ENCODE measurements around the gene RAD50.
"Not testable (repeated sequence)": the region's sequence is repeated elsewhere in the genome, so short reads cannot be mapped to it uniquely, and the experiment has no call there.

Gene RAD50

DNA sequence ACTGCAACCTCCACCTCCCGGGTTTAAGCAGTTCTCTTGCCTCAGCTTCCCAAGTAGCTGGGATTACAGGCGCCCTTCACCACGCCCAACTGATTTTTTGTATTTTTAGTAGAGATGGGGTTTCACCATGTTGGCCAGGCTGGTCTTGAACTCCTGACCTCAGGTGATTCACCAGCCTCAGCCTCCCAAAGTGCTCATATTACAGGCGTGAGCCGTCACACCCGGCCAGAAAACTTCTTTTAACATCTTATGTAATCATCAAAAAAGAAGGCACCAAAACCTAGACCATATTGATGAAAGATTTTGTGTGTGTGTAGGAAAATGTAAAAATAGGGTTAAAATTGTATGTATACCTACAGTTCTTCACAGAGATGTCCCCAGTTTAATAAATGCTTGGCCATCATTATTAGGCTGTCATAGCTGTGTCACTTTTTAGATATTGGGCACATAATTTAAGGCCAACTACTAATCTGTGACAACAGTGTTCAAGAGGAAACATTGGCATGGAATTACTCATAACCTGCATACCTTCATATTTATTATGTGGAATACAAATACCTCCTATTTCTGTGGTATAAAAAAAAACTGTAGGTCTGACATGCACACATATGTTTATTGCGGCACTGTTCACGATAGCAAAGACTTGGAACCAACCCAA, 44.4 kb downstream of the RAD50 start:
- Histone ChIP-seq H3K4me1 (ENCODE audit: insufficient read depth, low read length) (no peaks in the 10 kb centered on the region), H3K27me3 (ENCODE audit: insufficient read depth, low read length) (no peaks in the 10 kb centered on the region), H3K27ac (ENCODE audit: low read depth, low read length) (no peak overlapping the region), H3K4me3 (ENCODE audit: low read length) (no peak overlapping the region), H3K9ac (ENCODE audit: low read depth, low read length) (no peak overlapping the region), H3K9me3 (ENCODE audit: insufficient read depth, low read depth, low read length) (no peaks in the 10 kb centered on the region), H3K36me3 (ENCODE audit: insufficient read depth, low read length) (peaks cover 77% of the 10 kb centered on the region)
- 95% methylated on average over 8 of the region's 8 CpGs for WGBS

DNA sequence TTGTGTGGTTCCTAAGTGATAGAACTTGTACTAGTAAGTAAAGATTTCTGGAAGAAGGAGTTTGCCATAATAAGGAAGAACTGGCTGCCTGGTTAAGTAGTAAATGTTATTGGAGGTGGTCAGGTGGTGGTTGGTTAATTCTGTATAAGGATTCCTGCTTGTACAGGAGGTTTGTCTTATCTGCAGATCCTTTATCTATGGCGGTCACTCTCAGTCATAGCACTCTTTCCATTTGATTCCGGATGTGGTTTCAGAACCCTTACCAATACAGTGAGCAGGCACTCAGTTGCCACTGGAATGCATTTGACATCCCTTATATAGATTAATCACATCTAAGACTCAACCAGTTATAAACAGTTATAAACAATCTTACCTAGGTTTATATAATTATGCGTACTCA, 50.3 kb downstream of the RAD50 start:
- Histone ChIP-seq H3K4me3 (ENCODE audit: low read length) (no peak overlapping the region), H3K9ac (ENCODE audit: low read depth, low read length) (no peak overlapping the region), H3K9me3 (ENCODE audit: insufficient read depth, low read depth, low read length) (0 out of 2 replicates have a peak, but pooled peaks cover 5% of the 10 kb centered on the region), H3K27ac (ENCODE audit: low read depth, low read length) (no peak overlapping the region), H3K27me3 (ENCODE audit: insufficient read depth, low read length) (no peaks in the 10 kb centered on the region), H3K36me3 (ENCODE audit: insufficient read depth, low read length) (peaks cover 80% of the 10 kb centered on the region), H3K4me1 (ENCODE audit: insufficient read depth, low read length) (no peaks in the 10 kb centered on the region)
- 91% methylated on average over 2 of the region's 3 CpGs for WGBS

DNA sequence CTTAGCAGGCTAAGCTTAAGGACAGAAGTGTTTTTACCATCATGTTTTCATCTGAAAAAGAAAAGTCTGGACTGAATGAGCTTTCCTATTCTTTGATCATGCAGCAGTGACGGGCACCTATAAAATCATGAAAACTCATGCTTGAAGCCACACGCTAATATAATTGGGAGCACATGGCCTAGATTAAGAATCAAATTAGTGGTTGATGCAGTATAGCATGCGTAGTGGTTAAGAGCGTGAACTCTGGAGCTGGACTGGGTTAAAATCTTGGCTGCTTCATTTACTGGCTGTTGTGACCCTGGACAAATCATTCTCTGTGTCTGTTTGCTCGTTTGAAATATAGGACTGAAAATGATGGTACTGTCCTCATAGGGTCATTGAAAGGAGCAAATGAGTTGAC, 51.3 kb downstream of the RAD50 start:
- Histone ChIP-seq H3K36me3 (ENCODE audit: insufficient read depth, low read length) (peaks cover 77% of the 10 kb centered on the region), H3K4me1 (ENCODE audit: insufficient read depth, low read length) (no peaks in the 10 kb centered on the region), H3K9me3 (ENCODE audit: insufficient read depth, low read depth, low read length) (0 out of 2 replicates have a peak, but pooled peaks cover 5% of the 10 kb centered on the region), H3K4me3 (ENCODE audit: low read length) (no peak overlapping the region), H3K9ac (ENCODE audit: low read depth, low read length) (no peak overlapping the region), H3K27me3 (ENCODE audit: insufficient read depth, low read length) (no peaks in the 10 kb centered on the region), H3K27ac (ENCODE audit: low read depth, low read length) (no peak overlapping the region)
- 83% methylated on average over 5 of the region's 5 CpGs for WGBS

DNA sequence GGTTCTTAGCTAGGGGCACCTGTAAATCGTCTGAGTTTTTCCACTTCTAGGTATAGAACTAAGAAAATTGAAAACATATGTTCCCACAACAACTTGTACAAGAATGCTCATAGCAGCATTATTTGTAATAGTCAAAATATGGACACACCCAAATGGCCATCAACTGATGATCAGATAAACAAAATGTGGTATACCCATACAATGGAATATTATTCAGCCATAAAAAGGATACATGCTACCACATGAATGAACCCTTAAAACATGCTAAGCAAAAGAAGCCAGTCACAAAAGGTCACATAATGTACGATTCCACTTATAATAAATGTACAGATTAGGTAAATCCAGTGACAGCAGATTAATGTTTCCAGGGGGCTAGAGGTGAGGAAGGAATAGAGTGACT, 55.2 kb downstream of the RAD50 start:
- Histone ChIP-seq H3K27ac (ENCODE audit: low read depth, low read length) (no peak overlapping the region), H3K27me3 (ENCODE audit: insufficient read depth, low read length) (no peaks in the 10 kb centered on the region), H3K4me3 (ENCODE audit: low read length) (no peak overlapping the region), H3K9ac (ENCODE audit: low read depth, low read length) (no peak overlapping the region), H3K4me1 (ENCODE audit: insufficient read depth, low read length) (no peaks in the 10 kb centered on the region), H3K9me3 (ENCODE audit: insufficient read depth, low read depth, low read length) (0 out of 2 replicates have a peak, but pooled peaks cover 5% of the 10 kb centered on the region), H3K36me3 (ENCODE audit: insufficient read depth, low read length) (peaks cover 86% of the 10 kb centered on the region)
- 88% methylated on average over 2 of the region's 2 CpGs for WGBS

DNA sequence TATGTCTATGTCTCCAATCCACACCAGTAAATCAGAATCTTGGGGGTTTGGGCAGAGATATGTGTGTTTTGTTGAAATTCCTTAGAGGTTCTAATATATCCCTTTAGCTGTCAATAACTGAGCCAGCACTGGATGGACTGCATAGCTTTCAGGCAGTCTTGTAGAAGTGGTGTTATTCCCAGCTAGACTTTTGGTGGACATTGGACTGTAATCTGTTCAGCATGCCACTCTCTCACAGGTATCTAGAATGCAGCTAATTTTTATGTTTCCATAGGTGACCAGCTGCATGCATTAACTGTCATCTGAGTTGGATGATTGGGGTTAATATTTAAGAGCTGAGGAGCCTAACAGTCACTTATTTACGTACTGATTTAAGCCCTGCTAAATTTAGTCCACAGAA, 56.1 kb downstream of the RAD50 start:
- H3K27me3 ChIP-seq (ENCODE audit: insufficient read depth, low read length): no peaks in the 10 kb centered on the region
- no peaks in the 10 kb centered on the region for H3K4me1 ChIP-seq (ENCODE audit: insufficient read depth, low read length)
- H3K9ac ChIP-seq (ENCODE audit: low read depth, low read length): no peak overlapping the region
- peaks cover 86% of the 10 kb centered on the region for H3K36me3 ChIP-seq (ENCODE audit: insufficient read depth, low read length)
- H3K27ac ChIP-seq (ENCODE audit: low read depth, low read length): no peak overlapping the region
- H3K9me3 ChIP-seq (ENCODE audit: insufficient read depth, low read depth, low read length): 0 out of 2 replicates have a peak, but pooled peaks cover 5% of the 10 kb centered on the region
- 100% methylated on average over 1 of the region's 1 CpG for WGBS
- H3K4me3 ChIP-seq (ENCODE audit: low read length): no peak overlapping the region

DNA sequence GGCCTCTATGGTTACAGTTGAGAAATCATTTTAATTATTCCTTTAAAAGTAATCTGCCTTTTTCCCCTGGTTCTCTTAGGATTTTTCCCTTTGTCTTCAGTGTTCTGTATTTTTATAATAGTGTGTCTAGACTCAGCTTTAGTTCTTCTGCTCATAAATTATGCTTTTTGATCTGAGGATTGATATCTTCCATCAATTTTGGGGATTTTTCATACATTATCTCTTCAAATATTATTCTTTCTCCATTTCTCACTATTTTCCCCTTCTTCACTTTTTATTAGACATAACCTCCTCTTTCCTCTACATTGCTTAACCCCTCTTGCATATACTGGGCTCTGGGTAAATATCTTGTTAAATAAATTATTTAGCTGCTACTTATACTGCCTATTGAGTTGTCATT, 64.9 kb downstream of the RAD50 start:
- H3K4me3 ChIP-seq (ENCODE audit: low read length): no peak overlapping the region
- H3K9ac ChIP-seq (ENCODE audit: low read depth, low read length): no peak overlapping the region
- H3K27ac ChIP-seq (ENCODE audit: low read depth, low read length): no peak overlapping the region
- peaks cover 34% of the 10 kb centered on the region for H3K36me3 ChIP-seq (ENCODE audit: insufficient read depth, low read length)
- H3K9me3 ChIP-seq (ENCODE audit: insufficient read depth, low read depth, low read length): no peaks in the 10 kb centered on the region
- no peaks in the 10 kb centered on the region for H3K4me1 ChIP-seq (ENCODE audit: insufficient read depth, low read length)
- H3K27me3 ChIP-seq (ENCODE audit: insufficient read depth, low read length): no peaks in the 10 kb centered on the region

DNA sequence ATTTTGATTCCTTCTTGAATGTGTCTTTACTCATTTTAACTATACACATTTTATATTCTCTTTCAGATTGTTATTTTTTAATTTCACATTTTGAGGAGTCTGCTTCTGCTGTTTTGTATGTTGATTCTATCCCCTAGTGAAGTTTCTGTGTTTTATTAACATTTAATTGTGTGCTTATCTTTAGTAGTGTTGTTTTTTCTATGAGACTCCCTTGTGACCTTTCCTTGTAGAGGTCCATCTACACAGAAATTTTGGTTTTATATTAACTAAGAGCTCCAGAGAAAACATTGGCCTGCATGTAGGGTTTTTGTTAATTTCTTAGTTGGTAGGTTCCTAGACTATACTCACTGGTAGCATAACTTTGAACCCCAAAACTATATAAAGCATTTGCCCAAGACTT, 65.8 kb downstream of the RAD50 start:
- no peak overlapping the region for H3K4me3 ChIP-seq (ENCODE audit: low read length)
- H3K9ac ChIP-seq (ENCODE audit: low read depth, low read length): no peak overlapping the region
- H3K27me3 ChIP-seq (ENCODE audit: insufficient read depth, low read length): no peaks in the 10 kb centered on the region
- peaks cover 25% of the 10 kb centered on the region for H3K36me3 ChIP-seq (ENCODE audit: insufficient read depth, low read length)
- H3K4me1 ChIP-seq (ENCODE audit: insufficient read depth, low read length): no peaks in the 10 kb centered on the region
- no peaks in the 10 kb centered on the region for H3K9me3 ChIP-seq (ENCODE audit: insufficient read depth, low read depth, low read length)
- H3K27ac ChIP-seq (ENCODE audit: low read depth, low read length): no peak overlapping the region

DNA sequence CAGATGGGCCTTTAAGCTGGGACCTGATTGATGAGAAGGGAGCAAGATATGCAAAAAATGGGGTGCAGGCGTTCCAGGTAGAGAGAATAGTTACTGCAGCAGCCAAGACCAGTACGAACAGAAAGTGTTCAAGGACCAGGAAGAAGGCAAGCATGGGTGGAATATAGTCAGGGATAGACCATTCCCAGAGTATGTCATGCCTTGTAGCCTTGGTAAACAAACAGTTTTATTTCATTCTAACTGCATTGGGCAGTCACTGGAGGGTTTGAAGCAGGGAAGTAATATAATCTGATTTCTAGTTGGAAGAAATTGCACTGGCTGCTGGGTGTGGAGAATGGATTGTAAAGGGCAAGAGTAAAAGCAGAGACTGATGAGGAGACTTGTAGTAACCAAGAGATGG, 70.7 kb downstream of the RAD50 start:
- Histone ChIP-seq H3K4me1 (ENCODE audit: insufficient read depth, low read length) (no peaks in the 10 kb centered on the region), H3K27ac (ENCODE audit: low read depth, low read length) (no peak overlapping the region), H3K9ac (ENCODE audit: low read depth, low read length) (no peak overlapping the region), H3K9me3 (ENCODE audit: insufficient read depth, low read depth, low read length) (no peaks in the 10 kb centered on the region), H3K27me3 (ENCODE audit: insufficient read depth, low read length) (no peaks in the 10 kb centered on the region), H3K4me3 (ENCODE audit: low read length) (no peak overlapping the region), H3K36me3 (ENCODE audit: insufficient read depth, low read length) (peaks cover 17% of the 10 kb centered on the region; the same call in 1 of the 2 replicates)
- 93% methylated on average over 2 of the region's 2 CpGs for WGBS

DNA sequence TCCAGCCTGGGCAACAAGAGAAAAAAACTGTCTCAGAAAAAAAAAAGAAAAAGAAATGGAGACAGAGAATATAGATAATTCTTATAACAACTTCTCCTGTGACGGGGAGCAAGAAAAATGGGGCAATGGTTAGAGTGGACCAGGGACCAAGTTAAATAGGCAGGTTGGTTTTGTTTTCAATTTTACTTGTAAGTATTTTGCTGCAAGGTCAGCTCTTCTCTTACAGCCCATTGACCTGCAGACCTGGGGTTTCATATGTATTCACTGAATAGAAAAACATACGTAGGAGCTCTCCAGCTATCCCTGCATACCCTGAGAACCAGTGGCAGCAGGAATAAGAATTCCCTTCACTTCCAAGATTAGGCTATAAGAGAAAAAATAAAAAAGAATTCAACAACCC, 72.0 kb downstream of the RAD50 start:
- peaks cover 13% of the 10 kb centered on the region; the same call in 1 of the 2 replicates for H3K36me3 ChIP-seq (ENCODE audit: insufficient read depth, low read length)
- H3K9ac ChIP-seq (ENCODE audit: low read depth, low read length): no peak overlapping the region
- WGBS: 100% methylated on average over 2 of the region's 2 CpGs
- H3K4me1 ChIP-seq (ENCODE audit: insufficient read depth, low read length): no peaks in the 10 kb centered on the region
- H3K4me3 ChIP-seq (ENCODE audit: low read length): no peak overlapping the region
- H3K27ac ChIP-seq (ENCODE audit: low read depth, low read length): no peak overlapping the region
- H3K9me3 ChIP-seq (ENCODE audit: insufficient read depth, low read depth, low read length): no peaks in the 10 kb centered on the region
- no peaks in the 10 kb centered on the region for H3K27me3 ChIP-seq (ENCODE audit: insufficient read depth, low read length)

DNA sequence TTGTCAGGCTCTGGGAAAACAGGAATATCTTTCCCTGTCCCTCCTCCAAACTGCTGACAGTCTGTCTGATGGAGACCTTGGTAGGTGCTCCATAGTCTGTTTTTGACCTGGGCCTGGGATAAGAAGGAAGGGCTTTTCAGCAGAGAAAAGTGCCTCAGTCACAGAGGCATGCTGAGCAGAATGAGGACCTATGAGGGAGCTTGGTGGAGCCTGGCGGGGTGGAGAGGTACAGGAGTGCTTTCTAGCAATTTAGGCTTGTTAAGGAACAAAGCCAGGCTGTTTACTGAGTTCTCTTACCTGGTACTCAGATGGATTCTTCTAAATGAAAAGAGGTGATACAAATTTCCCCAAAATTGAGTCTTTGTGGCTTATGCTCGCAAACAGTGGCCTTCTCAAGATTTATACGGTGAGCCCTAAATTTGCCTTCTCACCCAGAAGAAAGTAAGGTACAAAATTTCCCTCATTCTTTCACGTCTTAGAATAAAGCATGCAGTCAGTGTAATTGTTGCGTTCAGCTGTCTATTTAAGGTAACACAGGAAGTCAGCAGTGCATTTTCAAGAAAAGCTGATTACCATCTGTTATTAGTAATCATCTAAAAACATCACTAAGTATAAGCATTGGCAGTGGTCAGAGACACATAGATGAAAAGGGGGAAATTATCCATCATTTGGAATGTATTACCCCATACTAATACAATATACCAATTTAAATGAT, 72.6 kb downstream of the RAD50 start:
- WGBS: 98% methylated on average over 5 of the region's 5 CpGs
- Histone ChIP-seq H3K36me3 (ENCODE audit: insufficient read depth, low read length) (peaks cover 13% of the 10 kb centered on the region; the same call in 1 of the 2 replicates), H3K4me3 (ENCODE audit: low read length) (no peak overlapping the region), H3K4me1 (ENCODE audit: insufficient read depth, low read length) (no peaks in the 10 kb centered on the region), H3K27ac (ENCODE audit: low read depth, low read length) (no peak overlapping the region), H3K9me3 (ENCODE audit: insufficient read depth, low read depth, low read length) (no peaks in the 10 kb centered on the region), H3K27me3 (ENCODE audit: insufficient read depth, low read length) (no peaks in the 10 kb centered on the region), H3K9ac (ENCODE audit: low read depth, low read length) (no peak overlapping the region)

DNA sequence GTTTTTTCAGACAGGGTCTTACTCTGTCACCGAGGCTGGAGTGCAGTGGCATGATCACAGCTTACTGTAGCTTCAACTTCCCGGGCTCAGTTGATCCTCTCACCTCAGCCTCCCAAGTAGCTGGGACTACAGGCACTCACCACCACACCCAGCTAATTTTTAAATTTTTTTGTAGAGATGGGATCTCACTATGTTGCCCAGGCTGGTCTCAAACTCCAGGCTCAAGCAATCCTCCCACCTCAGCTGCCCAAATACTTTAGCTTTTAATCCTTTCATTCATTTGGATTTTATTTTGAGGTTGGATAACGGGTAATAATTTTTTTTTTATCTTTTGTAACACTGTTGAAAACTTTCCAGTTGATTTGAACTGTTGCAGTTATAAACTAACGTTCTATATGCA, 76.8 kb downstream of the RAD50 start:
- not testable (repeated sequence) for H3K9ac ChIP-seq (ENCODE audit: low read depth, low read length); H3K4me3 ChIP-seq (ENCODE audit: low read length); H3K4me1 ChIP-seq (ENCODE audit: insufficient read depth, low read length); H3K9me3 ChIP-seq (ENCODE audit: insufficient read depth, low read depth, low read length); H3K27me3 ChIP-seq (ENCODE audit: insufficient read depth, low read length); H3K27ac ChIP-seq (ENCODE audit: low read depth, low read length)
- peaks cover 34% of the 10 kb centered on the region for H3K36me3 ChIP-seq (ENCODE audit: insufficient read depth, low read length)
- 95% methylated on average over 2 of the region's 4 CpGs for WGBS
